GM21737 (cell line): ENCODE results near the gene EVC2.

ENCODE experiments used
- ATAC-seq: cut with Tn5 transposase; IDR thresholded peaks from one replicate; pipeline ENCODE4 v1.9.1; 2021; ENCODE audit warnings: mild to moderate bottlenecking, moderate library complexity; ENCODE audit not compliant: unreplicated experiment

Gene EVC2

DNA sequence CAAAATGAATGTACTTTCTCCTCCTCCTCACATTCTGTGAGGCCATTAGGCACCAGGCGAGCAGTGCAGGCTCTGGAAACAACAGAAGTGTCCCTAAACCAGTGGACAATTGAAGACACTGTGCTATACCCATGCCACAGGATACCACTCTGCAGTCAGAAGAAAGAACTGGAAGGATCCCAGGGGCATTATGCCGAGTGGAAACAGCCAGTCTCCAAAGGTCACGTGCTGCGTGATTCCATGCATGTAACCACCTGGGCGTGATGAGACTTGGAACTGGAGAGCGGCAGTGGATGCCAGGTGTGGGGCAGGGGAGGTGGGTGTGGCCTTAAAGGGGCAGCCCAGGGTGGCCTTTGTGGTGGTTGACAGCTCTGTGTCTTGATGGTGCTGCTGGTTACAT lies 139.4 kb downstream of the EVC2 start:
- ATAC-seq = no peak

DNA sequence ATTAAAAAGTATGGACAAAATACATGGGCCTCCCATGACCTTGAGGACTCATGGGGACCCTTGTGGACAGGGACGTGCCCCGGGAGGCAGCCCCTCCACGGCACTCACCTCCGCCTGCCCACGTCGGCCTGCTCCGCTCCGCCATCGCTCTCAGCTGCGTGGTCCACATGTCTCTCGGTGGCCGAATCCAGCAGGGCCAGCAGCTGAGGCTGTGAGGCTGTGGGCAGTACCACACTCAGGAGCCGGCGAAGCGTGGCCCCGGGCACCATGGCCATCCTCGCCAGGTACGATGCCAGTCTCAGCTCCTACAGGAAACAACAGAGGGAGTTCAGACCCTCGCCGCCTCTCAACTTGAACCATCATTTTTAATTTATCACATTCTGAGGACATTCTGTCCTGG lies 140.0 kb downstream of the EVC2 start:
- ATAC-seq = no peak

DNA sequence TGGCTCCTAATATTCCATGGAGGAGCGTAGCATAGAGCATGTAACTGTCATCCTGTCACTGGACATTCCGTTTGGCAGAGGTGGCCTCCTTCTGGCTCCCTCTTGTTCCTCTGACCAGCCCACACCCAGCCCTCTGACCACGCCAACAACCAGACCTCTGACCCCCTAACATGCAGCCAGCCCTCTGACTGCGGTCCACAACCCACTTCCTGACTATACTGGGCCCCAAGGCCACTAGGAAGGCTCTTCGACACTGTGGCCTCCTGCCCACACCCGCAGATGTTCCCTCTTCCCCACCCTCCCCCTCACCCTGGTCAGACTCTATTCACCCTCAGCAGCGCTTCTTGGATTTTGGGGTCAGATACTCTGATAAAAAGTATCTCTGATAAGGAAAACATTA lies 141.4 kb downstream of the EVC2 start:
- no peak for ATAC-seq

DNA sequence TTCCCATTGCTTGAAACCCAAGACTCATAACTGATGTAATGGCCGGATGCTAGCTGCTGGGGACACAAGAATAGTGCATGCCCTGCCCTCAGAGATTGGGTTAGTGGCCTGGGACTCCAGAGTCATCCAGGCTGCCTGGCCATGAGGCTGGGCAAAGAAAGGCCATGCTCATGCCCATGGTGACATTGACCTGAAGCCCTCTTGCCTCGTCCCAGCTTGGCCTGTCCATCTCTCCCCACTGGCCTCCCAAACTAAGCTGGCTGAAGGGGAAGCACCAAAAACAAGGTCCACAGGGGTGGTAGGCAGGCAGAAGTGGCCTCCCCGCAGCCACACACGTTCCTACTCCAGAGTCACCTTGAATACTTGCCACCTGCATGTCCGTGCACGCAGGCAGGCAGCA lies 141.8 kb downstream of the EVC2 start:
- ATAC-seq = no peak

DNA sequence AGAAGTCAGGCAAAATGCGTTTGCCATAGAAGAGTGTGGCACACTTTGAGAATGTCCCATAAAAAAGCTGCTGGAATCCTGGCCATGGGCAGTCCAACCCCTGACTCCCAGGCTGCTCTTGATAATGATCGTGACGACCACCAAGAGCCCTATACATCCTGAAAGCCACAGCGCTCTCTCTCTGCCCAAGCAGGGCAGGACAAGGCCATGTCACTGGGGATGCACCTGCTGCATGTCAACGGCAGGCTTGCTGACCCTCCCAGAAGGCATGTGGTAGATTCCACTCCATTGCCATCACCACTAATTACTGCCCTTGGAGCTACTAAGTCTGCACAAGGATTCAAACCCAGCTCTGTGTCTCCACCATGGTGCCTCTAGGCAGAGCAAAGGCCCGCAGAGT lies 144.5 kb downstream of the EVC2 start:
- ATAC-seq = no peak

DNA sequence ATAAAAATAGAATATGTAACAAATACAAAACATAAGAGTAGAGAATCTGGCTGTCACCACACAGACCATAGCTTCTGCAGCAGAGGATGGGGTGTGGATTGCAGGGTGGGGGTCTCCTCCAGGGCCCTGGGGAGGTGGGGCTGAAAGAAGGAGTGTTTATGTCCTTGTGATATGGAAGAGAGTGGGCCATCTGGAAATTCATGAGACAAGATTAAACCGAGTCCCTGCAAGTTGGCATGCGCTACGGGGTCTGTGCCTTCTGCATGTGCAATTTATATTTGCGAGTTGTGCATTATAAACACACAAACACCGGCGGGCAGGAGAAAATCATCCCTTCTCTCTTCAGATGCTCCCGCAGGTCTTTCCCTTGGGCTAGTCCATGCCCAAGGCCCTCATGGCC lies 145.9 kb downstream of the EVC2 start:
- ATAC-seq = no peak

DNA sequence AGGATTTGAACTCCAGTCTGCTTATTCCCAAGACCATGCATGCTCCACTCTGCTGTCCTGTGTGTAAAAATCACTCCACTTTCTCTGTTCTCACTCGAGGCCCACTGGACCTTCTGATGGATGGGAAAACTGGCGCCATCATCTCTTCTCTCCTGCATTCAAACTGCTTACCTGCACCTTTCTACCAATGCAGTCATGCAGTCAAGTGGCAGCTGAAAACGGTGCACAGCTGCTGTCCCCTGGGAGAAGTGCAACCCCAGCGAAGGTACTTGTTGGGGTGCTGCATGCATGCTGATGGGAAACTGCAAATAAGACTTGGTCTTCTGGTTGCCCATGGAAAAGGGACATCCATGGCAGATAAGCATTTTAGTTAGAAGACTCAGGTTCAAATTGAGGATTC lies 147.1 kb downstream of the EVC2 start:
- no peak for ATAC-seq

DNA sequence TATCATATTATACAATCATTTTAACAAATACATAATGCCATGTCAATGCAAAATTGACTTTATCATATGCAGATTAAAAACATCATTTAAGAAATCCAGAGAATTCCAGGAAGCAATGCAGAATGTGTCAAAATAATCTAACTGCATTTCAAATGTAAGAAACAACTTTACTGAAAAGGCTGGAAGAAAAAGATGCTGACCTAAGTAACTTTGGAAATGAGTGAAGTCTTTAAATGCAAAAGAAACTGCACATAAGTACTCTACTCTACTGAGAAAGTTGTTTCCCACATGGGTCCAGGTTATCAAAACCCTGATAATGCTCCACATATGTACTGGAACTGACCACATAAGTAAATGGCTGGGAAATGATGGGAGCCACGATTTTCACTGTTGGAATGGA lies 149.9 kb downstream of the EVC2 start:
- no peak for ATAC-seq

DNA sequence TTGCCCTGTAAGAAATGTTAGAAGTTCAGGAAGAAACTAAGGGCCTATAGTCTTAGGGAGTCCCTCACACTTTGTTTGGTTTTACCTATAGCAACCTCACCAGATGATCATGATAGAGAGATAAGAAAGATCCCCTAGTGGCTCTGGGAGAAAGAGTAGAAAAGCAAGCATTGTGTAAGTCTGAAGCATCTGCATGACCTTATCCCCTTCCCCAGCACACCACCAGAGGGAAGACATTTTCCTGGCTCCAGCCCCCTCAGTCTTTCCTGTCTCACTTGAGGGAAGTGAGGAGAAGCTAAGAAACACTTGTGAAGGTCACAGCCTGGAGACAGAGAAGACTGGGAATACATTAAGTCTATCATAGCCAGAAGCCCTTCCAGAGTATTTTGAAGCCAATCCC lies 154.0 kb downstream of the EVC2 start:
- ATAC-seq = no peak

DNA sequence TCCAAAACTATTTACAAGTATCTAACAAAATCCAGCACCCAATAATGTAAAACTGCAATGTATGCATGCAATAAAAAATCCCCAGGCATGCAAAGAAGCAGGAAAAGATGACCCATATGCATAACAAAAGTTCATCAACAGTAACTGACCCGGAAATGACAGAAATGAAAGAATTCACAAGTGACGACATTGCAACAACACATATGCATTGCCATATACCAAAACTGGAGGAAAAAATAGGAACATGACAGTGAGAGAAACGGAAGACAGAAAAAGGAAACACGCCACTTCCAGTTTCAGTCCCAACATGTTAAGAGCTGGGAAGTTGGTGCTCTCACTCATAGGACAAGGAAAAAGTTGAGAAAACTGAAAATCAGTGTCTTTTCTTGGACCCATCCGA lies 154.6 kb downstream of the EVC2 start:
- ATAC-seq = no peak

DNA sequence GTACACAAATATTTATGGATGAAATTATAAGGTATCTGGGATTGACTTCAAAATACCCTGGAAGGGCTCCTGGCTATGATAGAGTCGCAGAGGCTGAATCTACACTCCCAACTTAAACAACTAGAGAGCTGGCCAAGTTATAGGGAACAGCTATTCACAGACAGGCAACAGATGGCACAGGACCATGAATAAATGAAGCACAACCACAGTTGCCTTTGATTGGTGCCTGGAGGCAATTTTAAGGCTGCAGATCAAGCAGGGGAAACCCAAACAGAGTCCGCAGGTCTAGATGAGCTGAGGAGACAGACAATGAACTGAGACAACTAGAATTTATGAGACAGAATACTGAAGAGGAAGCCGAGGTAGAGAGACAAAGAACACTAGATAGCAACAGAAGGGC lies 155.9 kb downstream of the EVC2 start:
- no peak for ATAC-seq

DNA sequence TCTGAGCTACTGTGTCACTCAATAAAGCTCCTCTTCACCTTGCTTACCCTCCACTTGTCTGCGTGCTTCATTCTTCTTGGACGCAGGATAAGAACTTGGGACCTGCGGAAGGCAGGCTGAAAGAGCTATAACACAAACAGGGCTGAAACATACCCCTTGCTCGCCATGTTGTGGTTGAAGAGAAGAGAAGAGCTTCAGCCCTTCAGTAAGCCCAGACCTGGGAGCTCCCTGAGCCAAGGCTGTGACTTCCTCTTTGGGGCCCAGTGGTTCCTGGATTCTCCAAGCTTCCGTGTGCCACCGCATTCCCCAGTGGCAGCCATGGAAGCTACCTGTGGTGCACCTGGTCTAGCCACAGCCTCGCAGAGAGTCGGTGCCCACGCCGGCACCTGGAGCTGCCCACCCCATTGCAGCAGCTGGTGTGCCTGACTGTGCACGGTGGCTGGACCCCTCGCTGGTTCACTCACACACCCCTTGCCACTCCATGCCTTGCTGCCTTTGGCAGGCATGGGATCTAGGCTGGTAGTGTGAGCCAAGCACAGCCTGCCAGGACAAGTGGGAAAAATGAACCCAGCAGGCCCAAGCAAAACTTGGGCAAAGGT lies 160.6 kb downstream of the EVC2 start:
- no peak for ATAC-seq

DNA sequence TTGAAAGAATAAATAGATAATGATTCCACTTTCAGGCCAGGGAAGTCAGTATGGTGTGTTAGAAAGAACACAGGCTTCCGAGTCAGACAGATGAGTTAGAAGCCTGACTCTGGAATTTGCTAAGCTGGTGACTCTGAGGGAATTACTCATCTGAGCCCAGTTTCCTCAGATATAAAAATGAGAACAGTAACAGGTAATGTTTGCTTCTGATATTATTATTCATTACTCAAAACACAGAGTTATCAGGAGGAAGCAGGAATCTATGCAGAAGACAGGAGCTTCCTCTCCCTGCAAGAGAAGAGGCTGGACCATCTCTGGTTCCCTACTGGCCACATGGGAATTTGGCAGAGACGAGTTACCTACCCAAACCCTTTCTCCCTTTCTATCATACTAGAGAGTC lies 163.1 kb downstream of the EVC2 start:
- no peak for ATAC-seq

DNA sequence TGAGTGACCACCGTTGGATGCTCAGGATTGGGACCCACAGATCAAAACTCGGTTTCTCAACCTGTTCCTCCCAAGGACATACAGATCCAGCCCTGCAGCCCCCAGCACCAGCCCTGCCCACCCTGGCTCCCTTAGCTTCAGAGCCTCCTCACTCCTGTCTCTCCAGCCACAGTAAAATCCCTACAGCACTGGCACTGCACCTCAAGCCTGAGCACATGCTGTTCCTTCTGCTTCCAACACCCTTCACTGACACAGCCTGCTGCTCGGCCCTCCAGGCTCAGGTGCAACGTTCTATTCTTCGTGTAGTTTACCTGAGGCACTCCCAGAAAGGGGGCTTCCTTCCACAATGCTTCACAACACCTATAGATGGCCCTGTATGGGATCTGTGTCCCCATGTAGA lies 163.6 kb downstream of the EVC2 start:
- no peak for ATAC-seq

DNA sequence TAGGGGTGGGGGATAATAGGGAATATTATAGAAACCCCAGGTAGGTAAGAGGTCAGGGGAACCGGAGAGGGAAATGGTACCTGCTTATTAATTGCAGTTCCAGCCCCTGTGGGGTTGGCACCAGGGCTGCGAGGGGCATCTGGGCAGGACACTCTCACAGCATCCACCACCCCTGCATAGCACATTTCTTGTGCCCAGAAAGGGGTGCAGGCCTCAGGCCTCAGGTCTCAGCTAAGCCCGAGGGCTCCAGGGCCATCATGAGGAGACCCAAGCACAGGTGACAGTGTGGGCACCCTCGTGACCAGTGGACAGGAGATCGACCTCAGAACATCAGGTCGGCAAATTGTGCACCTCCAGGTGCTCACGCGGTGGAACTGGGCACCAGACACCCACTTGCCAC lies 164.7 kb downstream of the EVC2 start:
- ATAC-seq = no peak

DNA sequence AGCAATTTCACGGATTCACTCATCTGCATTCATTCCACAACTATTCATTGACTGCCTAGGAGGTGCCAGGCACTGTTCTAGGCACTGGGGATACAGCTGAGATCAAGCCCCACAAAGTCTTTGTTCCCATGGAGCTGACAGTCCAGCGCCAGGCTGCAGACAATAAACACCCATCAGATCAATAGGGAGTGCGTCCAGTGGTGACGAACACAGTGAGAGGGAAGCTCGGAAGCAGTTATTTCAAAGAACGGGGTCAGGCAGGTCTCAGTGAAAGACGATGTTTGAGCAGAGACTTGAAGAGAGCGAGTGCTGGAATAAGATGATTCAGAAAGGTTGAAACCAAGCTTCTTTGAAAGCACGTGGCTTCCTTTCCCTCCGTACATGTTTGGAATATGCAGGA lies 167.2 kb downstream of the EVC2 start:
- ATAC-seq = no peak

DNA sequence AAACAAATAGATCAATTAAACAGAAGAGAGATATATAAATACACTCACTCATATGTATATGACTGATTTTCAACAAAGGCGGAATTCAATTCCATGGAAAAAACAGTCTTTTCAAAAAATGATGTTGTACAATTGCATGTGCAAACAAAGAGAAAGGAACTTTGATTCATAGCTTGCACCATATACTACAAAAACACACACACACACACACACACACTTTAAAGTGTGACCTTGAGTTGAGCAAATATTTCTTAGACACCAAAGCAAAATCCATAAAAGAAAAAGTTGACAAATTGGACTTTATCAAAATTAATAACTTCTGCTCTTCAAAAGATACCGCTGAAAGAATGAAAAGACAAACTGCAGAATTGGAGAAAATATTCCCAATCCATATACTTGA lies 168.8 kb downstream of the EVC2 start:
- ATAC-seq = no peak

DNA sequence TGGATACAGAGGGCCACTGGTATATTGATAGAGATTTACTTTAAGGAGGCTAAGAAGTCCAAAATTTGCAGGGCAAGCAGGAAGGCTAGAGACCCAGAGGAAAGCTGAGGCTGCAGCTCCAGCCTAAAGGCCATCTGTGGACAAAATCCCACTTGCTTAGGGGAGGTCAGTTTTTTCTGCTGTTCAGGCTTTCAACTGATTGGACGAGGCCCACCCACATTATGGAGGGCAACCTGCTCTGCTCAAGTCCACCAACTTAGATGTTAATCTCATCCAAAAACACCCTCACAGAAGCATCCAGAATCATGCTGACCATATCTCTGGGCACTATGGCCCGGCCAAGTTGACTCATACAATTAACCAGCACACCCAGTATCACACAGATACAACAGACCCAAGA lies 176.3 kb downstream of the EVC2 start:
- ATAC-seq = no peak

DNA sequence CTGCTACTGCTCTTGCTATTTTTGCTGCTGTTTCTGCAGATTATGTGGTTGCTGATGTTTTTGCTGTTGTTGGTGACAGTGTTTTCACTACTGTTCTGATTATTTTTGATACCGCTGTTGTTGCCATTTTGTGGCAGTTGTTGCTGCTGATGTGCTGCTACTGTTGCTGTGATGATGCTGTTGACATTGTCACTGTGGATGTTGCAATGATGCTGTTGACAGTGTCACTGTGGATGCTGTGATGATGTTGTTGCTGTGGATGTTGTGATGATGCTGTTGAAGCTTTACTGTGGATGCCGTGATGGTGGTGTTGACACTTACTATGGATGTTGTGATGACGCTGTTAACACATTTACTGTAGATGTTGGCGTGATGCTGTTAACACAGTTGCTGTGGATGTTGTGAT lies 180.3 kb downstream of the EVC2 start:
- no peak for ATAC-seq

DNA sequence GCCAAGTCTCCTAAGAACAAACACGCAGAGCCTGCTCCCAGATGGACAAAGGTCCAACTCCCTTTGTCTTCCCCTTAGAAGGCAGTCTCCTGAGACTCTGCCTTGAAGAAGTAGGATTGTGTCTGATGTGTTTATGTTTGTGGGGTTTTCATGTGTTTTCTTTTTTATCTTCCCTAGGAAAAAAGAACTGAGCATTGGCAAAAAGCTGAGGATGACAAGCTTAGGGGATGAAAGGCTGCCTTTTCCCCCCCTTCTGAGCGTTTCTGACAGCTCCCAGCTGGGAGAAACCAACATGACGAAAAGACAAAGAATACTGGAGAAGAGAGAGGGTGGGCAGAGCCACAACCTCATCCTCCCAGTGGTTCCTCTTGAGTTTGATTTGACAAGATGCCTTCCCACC lies 181.1 kb downstream of the EVC2 start:
- ATAC-seq = no peak

DNA sequence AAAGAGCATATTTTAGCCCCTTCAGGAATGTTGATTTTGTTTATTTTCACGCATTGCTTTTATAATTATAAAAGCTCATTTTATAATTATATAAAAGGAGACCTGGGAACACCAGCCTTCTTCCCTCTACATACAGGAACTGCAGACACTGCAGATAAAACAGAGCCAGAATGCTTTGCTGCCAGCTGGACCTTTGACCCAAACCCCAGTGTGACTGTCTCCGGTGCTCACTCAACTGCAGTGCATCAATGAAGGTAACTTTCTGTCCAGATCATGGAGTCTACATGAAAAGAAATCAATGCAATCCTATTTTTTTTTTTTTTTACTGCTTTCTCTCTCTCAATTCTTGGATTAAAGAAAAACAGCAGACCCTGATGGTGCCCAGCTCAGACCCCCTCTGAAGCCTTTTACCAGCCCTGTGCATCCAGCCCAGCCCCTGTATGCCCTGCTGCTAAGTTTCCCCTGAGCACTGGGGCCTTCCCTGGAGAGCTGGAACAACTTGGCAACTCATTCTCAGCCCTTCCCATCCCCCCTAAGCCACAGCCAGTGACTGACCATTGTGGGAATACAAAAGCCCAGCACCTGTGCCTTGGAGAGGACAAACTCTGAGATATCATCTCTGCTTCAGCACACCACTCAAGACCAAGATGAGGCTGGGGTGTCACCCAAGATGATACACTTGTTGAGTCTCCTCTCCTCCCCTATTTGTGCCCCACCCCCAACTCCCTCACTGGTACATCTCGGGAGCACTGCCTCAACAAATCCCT lies 182.1 kb downstream of the EVC2 start:
- ATAC-seq = no peak

DNA sequence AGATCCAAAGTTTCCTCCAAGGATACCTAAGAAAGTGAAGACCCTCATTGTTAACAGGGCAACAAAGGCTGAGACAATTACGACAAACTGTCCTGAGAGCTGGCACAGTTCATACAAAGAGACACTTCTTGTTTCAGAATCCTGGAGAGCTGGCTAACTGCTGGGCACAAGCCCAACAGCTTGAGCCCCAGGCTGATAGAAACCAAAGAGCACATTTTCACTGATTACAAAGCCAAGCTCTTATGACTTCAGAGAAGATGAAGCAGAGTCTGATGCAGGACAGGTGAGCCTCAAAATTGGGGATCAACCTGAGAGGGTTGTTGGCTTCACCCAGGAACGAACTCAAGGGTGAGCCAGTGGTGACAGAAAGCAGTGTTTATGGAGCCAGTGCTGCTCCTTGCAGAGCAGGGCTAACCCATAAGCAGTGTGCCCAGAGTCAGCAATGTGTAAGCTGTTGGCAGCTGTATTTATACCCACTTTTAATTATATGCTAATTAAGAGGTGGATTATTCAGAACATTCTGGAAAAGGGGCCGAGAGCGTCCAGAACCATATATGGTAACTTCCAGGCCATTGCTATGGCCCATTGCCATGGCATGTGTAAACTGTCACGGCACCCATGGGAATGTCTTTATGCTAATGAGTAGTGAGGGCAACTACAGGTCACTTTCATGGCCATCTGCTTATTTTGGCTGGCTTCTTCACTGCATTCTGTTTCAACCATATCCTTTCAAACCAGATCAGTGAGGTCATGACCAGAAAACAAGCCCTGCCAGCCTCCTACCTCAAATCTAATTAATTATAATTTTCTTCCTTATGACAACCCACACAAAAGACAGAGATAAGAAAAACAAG lies 183.7 kb downstream of the EVC2 start:
- no peak for ATAC-seq
